NOMO-1 treated with DMSO at 0.1 percent for 48 hours (cell line): ENCODE measurements around the gene MOGAT1.
A peak's percentile ranks its signal among the peaks of the same experiment; 100 is the strongest.

Experiments used
- DNase-seq: peaks from one replicate; lab custom pipeline; 2025; ENCODE audit not compliant: unreplicated experiment; lab: John Stamatoyannopoulos, UW

The MOGAT1 gene, protein sequence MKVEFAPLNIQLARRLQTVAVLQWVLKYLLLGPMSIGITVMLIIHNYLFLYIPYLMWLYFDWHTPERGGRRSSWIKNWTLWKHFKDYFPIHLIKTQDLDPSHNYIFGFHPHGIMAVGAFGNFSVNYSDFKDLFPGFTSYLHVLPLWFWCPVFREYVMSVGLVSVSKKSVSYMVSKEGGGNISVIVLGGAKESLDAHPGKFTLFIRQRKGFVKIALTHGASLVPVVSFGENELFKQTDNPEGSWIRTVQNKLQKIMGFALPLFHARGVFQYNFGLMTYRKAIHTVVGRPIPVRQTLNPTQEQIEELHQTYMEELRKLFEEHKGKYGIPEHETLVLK

DNA sequence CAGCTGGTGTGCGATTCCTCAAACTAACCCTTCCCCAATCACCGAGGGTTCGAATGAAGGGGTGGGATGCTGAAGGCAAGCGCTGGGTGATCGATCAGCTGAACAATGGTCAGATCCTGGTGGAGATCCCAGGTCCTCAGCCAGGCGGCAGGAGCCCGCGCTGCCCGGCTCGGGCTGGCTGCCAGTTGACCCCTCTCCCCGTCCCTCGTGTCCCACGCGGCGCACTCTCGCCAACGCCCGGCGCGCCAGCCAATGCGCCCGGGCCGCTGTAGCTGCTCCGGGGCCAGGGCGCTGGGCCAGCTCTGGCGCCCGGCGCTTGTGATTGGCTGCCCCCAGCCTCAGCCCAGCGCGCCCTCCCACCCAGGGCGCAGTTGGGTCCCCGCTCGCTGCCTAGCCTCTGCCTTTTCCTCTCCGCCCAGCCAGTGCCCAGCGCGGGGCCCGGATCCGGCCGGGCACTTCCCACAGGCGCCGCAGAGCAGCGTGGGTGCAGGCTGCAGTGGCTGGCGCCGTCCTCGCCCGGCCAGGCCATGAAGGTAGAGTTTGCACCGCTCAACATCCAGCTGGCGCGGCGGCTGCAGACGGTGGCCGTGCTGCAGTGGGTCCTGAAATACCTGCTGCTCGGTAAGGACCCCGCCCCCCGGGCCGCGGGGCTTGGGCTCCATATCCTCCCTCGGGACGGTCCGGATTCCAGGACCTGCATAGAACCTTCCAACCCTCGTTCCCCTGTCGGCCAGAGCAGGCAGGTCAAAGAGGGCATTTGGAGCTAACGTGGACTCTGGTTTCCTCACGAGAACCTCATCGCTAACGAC lies at the start of gene MOGAT1:
MOGAT1 (plus strand) TSS at position 400 of the 809 bp plus-strand sequence; CDS start at position 528, 128 bp downstream.
- no peak for DNase-seq

GRCh38 chr2:222621893-222622292 lies 49.6 kb upstream of the MOGAT1 start:
- DNase-seq = no peak

DNA sequence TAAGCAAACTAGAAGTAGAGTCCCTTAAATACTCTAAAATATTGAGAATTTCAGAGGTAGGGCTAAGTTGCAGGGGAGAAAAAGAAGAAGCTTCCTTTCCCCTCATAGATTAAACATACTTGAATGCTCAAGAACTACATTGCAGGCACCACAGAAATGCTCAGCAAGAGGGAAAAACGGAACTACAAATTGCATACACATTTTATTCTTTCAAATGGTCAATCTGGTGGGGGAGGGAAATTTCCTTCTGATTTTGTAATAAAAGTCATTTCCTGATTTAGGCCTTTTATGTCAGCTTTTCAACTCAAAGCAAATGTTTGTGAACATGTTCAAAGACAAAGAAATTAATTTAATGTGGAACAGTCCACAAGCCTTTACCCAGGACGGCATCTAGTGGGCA lies 48.5 kb upstream of the MOGAT1 start:
- peak; percentile 81 for DNase-seq

DNA sequence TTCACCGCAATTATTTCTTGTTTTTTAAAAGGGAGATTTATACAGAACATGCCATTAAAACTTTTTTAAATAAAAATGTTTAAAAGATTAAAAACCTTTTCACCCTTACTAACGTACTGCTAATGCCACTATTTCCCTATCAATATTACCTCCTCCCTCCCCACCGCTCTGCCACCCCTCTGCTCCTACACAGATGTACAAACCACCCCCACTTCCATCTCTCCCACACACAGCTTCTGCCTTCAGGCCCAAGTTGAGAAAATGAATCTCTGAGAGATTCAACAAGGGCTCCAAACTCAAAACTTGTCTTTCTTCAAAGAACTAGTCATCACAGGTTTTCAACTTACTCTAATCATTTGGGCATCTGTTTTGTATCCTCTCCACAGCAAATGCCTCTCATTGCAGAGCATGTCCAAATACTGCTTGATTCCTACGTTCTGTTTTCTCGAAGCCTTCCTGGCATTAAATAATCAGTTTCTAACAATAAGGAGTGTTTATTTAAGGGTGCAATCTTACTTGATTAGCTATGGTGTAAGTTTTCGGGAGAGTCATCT lies 47.6 kb upstream of the MOGAT1 start:
- DNase-seq = no peak

GRCh38 chr2:222627764-222628163 lies 43.7 kb upstream of the MOGAT1 start:
- DNase-seq = no peak

- no peak for DNase-seq
These were observed 36.2 kb upstream of the MOGAT1 start for GRCh38 chr2:222635295-222635694.

DNA sequence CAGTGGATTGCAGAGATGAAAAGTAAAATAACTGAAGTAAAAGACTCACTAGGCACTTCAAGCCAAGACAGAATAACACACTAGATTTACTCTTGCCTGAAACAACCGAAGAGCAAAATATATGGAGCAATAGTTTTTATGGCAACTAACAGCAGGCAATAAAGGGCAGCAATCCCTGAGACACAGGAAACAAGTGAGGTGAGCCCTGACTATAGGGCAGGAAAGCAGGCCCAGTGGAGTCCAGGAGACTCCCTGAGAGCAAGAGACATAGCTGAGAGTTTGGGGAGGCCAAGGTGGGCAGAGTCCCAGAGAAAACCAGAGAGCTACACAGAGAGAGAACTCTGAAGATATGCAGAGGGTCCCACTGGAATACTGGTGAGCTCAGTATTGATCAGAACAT lies 34.4 kb upstream of the MOGAT1 start:
- DNase-seq = no peak

DNA sequence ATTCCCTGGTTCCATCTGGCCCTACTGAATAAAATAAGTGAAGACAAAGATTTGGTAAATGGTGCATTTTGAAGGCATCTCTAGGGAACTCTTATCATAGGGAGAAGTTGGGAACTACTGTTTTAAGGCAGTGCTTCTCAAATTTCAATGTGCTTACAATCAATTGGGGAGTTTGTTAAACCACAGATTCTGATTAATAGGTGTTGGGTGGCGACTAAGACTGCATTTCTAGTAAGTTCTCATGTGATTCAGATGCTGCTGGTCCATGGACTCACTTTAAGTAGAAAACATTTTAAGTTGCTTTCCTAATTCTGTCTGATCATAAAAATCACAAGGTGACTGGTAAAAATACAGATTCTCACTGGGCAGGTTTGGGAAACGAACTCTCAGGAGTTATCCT lies 30.1 kb upstream of the MOGAT1 start:
- DNase-seq = no peak

DNA sequence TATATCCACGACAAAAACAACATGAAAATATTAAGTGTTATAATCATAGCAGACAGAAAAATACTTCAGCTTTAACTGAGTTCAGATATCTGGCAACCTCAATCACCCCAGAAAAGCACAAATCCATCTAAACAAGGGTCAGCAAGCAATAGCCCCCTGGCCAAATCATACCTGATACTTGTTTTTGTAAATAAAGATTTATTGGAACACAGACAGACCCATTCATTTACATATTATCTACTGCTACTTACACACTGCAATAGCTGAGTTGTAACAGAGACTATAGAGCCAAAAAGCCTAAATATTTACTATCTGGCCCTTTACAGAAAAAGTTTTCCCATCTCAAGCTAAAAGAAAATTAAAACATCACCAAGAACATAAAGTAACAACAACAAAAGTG lies 28.3 kb upstream of the MOGAT1 start:
- no peak for DNase-seq

DNA sequence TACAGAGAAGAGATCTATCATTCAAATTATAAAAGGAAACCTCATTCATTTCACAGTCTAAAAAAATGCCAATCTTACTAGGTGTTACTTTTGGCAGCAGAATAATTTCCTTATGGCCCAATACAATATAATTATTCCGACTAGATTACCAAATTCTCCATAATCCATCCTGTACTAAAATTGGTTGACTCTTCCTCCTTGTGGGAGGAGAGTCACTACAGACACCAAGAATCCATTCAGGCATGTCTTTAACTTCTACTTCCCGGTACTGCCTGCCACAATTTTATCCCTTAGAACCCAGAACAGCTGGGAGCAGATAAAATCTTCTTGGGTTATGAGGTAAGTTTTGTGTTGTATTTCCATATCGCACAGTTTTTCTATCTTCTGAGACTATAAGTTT lies 25.4 kb upstream of the MOGAT1 start:
- DNase-seq = no peak

GRCh38 chr2:222649801-222650200 lies 21.7 kb upstream of the MOGAT1 start:
- no peak for DNase-seq

GRCh38 chr2:222651718-222652418 lies 19.6 kb upstream of the MOGAT1 start:
- DNase-seq = no peak

DNA sequence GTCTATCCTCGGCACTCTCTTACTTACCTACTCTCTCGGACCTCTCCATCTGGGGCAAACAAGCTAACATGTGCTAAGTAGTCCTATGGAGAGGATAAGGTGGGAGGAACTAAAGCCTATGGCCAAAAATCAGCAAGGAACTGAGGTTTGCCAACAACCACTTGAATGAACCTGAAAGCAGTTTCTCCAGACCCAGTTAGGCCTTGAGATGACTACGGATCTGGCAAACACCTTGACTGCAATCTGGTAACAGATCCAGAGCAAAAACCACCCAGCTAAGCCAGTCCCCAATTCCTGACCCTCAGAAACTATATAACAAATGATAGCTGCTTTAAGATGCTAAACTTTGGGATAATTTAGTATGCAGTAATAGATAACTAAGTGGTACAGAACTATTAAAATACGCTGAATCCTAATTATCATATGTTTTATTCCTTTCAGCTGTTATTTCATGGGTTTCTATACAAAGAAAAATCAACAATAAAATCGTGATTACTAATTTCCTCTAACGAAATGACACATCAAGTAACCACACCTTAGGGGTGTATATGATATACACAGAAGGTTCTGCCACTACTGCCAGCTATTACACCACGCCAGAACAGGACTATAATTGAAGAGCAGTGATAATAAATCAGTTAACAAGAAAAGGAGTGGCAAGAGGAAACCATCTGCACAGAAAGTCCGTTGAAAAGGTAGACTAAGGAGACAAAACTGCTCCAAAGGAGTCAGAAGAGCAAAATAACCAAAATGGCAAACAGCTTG lies 18.8 kb upstream of the MOGAT1 start:
- peak; percentile 48 for DNase-seq

- no peak for DNase-seq
These were observed 18.2 kb upstream of the MOGAT1 start for GRCh38 chr2:222653280-222653679.

- DNase-seq = peak; percentile 96
These were observed 15.5 kb upstream of the MOGAT1 start, which contains the start of gene FARSB for GRCh38 chr2:222655787-222656525. Gene FARSB, minus strand, starts transcription at chr2:222656092. Its CDS starts 19 bp downstream, at chr2:222656073.

GRCh38 chr2:222656526-222657446 lies 14.7 kb upstream of the MOGAT1 start:
- no peak for DNase-seq

DNA sequence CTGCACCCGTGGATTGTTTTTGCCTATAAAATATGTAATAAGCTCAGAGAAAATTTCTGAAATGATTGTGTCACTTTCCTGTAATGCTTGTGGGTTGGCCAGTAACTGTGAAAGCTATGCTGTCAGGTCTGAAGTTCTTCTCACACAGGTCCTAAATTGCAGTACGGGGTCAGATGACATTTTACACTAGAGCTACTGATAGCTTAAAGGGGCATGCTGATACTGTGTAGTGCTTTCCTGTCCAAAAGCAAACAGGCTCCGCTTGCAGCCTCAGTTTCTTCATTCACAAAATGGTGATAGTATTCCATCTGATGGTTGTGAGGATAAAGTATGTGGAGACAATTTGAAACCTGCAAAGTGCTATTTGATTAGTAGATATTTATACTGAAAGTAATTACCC lies 8.0 kb upstream of the MOGAT1 start:
- DNase-seq = peak; percentile 75

DNA sequence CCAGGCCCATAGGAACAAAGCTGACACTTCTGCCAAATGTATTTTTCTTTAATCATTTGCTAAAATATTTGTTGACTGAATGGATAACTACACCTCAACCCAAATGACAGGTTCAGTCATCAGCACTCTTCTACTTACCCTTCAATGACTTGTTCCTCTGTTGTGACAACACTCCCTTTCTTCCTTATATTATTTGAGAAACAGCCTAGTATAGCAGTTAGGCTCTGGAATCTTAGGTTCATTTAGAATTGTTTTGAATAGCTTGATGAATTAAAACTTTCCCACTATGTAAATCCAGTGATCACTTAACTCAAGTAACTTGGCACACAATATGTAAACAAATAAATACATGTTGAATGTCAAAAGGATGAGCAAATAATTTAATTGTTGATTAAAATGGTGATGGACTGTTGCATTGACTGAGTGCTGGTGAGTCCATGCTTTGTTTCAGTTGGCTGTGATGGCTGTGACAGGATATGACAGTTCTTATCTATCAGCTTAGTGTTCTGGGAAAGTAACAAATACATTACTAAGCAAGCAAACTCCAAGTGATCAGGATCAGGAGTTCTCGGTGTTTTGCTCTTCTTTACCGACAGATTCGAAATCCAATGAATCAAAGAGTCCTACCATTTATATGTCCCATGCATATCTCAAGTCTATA lies 2.8 kb upstream of the MOGAT1 start:
- no peak for DNase-seq
